Gastroesophageal sphincter (tissue), 4 donors: Measurements from ENCODE around the gene ARCN1. TPM values are rescaled to one million over a fixed set of nuclear protein-coding genes. Genes with fewer than 3 reads are reported as not detected.

ENCODE experiments used
- ATAC-seq: fragments of 150-250 bp; one replicate; pipeline ENCODE4 v1.9.1; 2016; ENCODE audit warnings: mild to moderate bottlenecking, moderate library complexity
- H3K27ac ChIP-seq, 4 donors: fragments of 200-600 bp; sonication (generic) in 3 of 4; 1 replicate in 3 of 4; 2 replicates in 1 of 4; pipeline ENCODE4 v1.5.1; 2016 to 2019
- H3K27me3 ChIP-seq: fragments of 200-600 bp; sonication (generic); one replicate; pipeline ENCODE4 v1.5.1; 2019
- H3K36me3 ChIP-seq, 2 donors: fragments of 200-600 bp; sonication (generic); one replicate each; pipeline ENCODE4 v1.5.1; 2019; ENCODE audit warnings: control low read depth in 1 of 2
- H3K4me1 ChIP-seq, 3 donors: fragments of 200-600 bp; sonication (generic); 1 replicate in 2 of 3; 2 replicates in 1 of 3; pipeline ENCODE4 v1.5.1; 2016 to 2019; ENCODE audit warnings: control low read depth in 2 of 3
- H3K4me3 ChIP-seq, 2 donors: fragments of 200-600 bp; sonication (generic); one replicate each; pipeline ENCODE4 v1.5.1; 2019; ENCODE audit warnings: mild to moderate bottlenecking in 1 of 2, moderate library complexity in 1 of 2
- H3K9me3 ChIP-seq, 3 donors: fragments of 200-600 bp; sonication (generic); one replicate each; pipeline ENCODE4 v1.5.1; 2017 to 2019; ENCODE audit warnings: control low read depth in 2 of 3
- EP300 ChIP-seq: sonication (generic); formaldehyde crosslinking; IDR thresholded peaks from one replicate; pipeline ENCODE4 v1.6.1; 2017; ENCODE audit warnings: antibody characterized with exemption, mild to moderate bottlenecking
- POLR2A ChIP-seq, 2 donors: fragments of 450-650 bp; IDR thresholded peaks; one replicate each; pipeline ENCODE4 v1.6.1; 2017; ENCODE audit warnings: antibody characterized with exemption in 2 of 2, mild to moderate bottlenecking in 2 of 2, moderate library complexity in 1 of 2
- POLR2AphosphoS5 ChIP-seq: sonication (generic); formaldehyde crosslinking; IDR thresholded peaks from one replicate; pipeline ENCODE4 v1.6.1; 2017; ENCODE audit warnings: antibody characterized with exemption
- WGBS, 2 donors: methylation state at CpG; one replicate each; pipeline ENCODE4 v1.1.5; 2018; ENCODE audit warnings: low coverage in 1 of 2; 5-methylcytosine and 5-hydroxymethylcytosine counted together
- total RNA-seq, 4 donors: library from RNA; depleted of rRNA; stranded (reverse); fragments of >200 nt; gene quantifications; one replicate each; pipeline ENCODE4 v1.1.0, GENCODE V29; 2016
- TF ChIP-seq, protein P1 (sequence below), 4 experiments: fragments of 200-600 bp in 2 of 4; fragments of 450-650 bp in 2 of 4; sonication (generic) in 1 of 4; IDR thresholded peaks; one replicate each; pipeline ENCODE4 v1.5.1; 2017 to 2019; ENCODE audit warnings: antibody characterized with exemption in 4 of 4, mild to moderate bottlenecking in 2 of 4, moderate library complexity in 2 of 4

ARCN1 gene
- total RNA-seq, 4 donors from 2014 or later = 84.9 to 141 (median 128) TPM

DNA sequence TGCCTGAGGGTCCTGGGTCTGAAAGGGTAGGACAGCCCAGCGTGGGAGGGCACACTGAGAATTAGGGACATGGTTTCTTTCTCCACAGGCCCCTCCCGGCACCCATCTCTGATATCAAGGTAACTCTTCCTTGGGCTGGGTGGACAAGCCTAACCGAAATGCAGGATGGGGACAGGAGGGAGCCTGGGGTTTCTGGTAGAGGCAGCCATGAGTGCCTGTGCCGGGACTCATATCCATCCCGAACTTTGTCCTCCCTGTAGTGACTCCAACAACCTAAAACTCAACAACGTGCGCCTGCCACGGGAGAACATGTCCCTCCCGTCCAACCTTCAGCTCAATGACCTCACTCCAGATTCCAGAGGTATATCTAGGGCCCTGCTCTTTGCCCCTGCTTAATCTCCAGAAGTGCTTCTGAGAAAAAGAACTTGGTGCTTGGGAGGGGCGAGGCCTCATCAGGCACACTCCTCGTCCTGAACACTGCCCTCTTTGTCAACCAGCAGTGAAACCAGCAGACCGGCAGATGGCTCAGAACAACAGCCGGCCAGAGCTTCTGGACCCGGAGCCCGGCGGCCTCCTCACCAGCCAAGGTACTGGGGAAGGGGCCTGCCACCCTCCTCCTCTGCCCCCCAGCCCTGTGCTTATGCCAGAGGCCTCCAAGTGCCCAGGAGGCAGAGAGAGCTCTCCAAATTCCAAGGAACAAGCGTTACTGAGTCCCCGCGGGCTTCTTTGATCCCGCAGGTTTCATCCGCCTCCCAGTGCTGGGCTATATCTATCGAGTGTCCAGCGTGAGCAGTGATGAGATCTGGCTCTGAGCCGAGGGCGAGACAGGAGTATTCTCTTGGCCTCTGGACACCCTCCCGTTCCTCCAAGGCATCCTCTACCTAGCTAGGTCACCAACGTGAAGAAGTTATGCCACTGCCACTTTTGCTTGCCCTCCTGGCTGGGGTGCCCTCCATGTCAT is 38.2 kb upstream of the ARCN1 start:
- 40 to 63% methylated on average over 1 to 24 of the region's 27 CpGs for WGBS, 2 donors
- peak overlapping the region in 2 of 4 donors; percentile 6 to 47 for H3K27ac ChIP-seq

DNA sequence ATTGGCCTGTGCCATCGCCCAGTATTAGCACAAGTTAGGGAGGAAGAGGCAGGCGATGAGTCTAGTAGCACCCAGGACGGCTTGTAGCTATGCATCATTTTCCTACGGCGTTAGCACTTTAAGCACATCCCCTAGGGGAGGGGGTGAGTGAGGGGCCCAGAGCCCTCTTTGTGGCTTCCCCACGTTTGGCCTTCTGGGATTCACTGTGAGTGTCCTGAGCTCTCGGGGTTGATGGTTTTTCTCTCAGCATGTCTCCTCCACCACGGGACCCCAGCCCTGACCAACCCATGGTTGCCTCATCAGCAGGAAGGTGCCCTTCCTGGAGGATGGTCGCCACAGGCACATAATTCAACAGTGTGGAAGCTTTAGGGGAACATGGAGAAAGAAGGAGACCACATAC is 36.9 kb upstream of the ARCN1 start:
- H3K4me1 ChIP-seq = peaks cover 0 to 22% (median 4%) of the 10 kb centered on the region in 3 donors
- peaks cover 0 to 31% of the 10 kb centered on the region in 2 donors for H3K36me3 ChIP-seq
- H3K9me3 ChIP-seq = no peaks in the 10 kb centered on the region
- no peak overlapping the region for H3K4me3 ChIP-seq
- ATAC-seq = no peak
- 80 to 86% methylated on average over 1 to 2 of the region's 9 CpGs for WGBS, 2 donors
- TF ChIP-seq POLR2A (IDR thresholded peaks at IDR 0.05) = no peak
- TF ChIP-seq EP300 = no peak
- TF ChIP-seq, protein P1, sequence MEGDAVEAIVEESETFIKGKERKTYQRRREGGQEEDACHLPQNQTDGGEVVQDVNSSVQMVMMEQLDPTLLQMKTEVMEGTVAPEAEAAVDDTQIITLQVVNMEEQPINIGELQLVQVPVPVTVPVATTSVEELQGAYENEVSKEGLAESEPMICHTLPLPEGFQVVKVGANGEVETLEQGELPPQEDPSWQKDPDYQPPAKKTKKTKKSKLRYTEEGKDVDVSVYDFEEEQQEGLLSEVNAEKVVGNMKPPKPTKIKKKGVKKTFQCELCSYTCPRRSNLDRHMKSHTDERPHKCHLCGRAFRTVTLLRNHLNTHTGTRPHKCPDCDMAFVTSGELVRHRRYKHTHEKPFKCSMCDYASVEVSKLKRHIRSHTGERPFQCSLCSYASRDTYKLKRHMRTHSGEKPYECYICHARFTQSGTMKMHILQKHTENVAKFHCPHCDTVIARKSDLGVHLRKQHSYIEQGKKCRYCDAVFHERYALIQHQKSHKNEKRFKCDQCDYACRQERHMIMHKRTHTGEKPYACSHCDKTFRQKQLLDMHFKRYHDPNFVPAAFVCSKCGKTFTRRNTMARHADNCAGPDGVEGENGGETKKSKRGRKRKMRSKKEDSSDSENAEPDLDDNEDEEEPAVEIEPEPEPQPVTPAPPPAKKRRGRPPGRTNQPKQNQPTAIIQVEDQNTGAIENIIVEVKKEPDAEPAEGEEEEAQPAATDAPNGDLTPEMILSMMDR (IDR thresholded peaks at IDR 0.05) = no peak
- TF ChIP-seq POLR2AphosphoS5 = no peak
- no peak overlapping the region for H3K27ac ChIP-seq
- H3K27me3 ChIP-seq = no peaks in the 10 kb centered on the region

More for the DNA sequence above, 38.2 kb upstream of the ARCN1 start:
- Histone ChIP-seq H3K4me3 (no peak overlapping the region), H3K9me3 (no peaks in the 10 kb centered on the region), H3K27me3 (no peaks in the 10 kb centered on the region), H3K36me3 (peaks cover 0 to 31% of the 10 kb centered on the region in 2 donors), H3K4me1 (peaks cover 0 to 34% (median 12%) of the 10 kb centered on the region in 3 donors)
- no peak for TF ChIP-seq POLR2AphosphoS5
- TF ChIP-seq, protein P1 (IDR thresholded peaks at IDR 0.05) = no peak
- no peak for TF ChIP-seq POLR2A (IDR thresholded peaks at IDR 0.05)
- no peak for TF ChIP-seq EP300
- ATAC-seq = no peak

DNA sequence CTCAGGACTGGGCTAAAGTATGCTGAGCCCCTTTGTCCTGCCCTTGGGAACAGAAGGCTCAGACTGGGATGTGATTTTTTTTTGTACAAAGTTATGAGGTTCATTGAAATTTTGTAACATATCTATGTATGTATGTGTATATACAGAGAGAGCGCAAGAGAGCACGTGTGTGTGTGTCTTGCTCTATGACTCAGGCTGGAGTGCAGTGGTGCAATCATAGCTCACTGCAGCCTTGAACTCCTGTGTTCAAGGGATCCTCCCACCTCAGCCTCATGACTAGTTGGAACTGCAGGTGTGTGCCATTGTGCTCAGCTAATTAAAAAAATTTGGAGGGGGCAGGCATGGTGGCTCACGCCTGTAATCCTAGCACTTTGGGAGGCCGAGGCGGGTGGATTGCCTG is 35.5 kb upstream of the ARCN1 start:
- H3K4me3 ChIP-seq = no peak overlapping the region
- H3K36me3 ChIP-seq = peaks cover 0 to 34% of the 10 kb centered on the region in 2 donors
- WGBS, 2 donors = 82% methylated on average over 2 of the region's 5 CpGs; no CpG with 5 or more reads in 1 of the 2 donors

DNA sequence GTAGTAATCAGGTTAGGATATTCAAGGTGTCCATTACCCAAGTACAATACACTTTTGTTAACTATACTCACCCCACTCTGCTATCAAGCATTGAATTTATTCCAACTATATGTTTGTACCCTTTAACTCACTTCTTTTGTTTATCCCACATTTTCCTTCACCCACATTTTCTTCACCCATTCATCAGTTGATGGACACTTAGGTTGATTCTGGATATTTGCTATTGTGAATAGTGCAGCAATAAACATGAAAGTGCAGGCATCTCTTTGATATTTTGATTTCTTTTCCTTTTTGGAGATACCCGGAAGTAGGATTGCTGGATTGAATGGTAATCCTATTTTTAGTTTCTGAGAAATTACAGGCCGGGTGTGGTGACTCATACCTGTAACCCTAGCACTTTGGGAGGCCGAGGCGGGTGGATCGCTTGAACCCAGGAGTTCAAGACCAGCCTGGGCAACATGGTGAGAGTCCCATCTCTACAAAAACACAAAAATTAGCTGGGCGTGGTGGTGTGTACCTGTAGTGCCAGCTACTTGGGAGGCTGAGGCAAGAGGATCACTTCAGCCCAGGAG is 34.7 kb upstream of the ARCN1 start:
- no peak overlapping the region for H3K27ac ChIP-seq
- ATAC-seq = no peak

More for the DNA sequence above, 35.5 kb upstream of the ARCN1 start:
- Histone ChIP-seq H3K27me3 (no peaks in the 10 kb centered on the region), H3K27ac (no peak overlapping the region), H3K4me1 (peaks cover 0 to 10% (median under 1%) of the 10 kb centered on the region in 3 donors), H3K9me3 (no peaks in the 10 kb centered on the region)
- TF ChIP-seq POLR2A (IDR thresholded peaks at IDR 0.05) (no peak), EP300 (no peak), POLR2AphosphoS5 (no peak)
- TF ChIP-seq, protein P1 (IDR thresholded peaks at IDR 0.05) = no peak
- ATAC-seq = no peak

More for the DNA sequence above, 34.7 kb upstream of the ARCN1 start:
- no peaks in the 10 kb centered on the region for H3K9me3 ChIP-seq
- peaks cover 0 to 41% of the 10 kb centered on the region in 2 donors for H3K36me3 ChIP-seq
- H3K27me3 ChIP-seq = no peaks in the 10 kb centered on the region
- 73 to 100% methylated on average over 1 to 6 of the region's 6 CpGs for WGBS, 2 donors
- TF ChIP-seq POLR2AphosphoS5 (no peak), POLR2A (IDR thresholded peaks at IDR 0.05) (no peak), EP300 (no peak)
- TF ChIP-seq, protein P1 (IDR thresholded peaks at IDR 0.05) = no peak
- no peak overlapping the region for H3K4me3 ChIP-seq
- peaks cover 0 to 4% (median 0%) of the 10 kb centered on the region in 3 donors for H3K4me1 ChIP-seq
